GM19238 (cell line): ENCODE measurements around the gene FITM1.

ENCODE experiments used
- DNase-seq: peaks from one replicate; pipeline ENCODE4 v3.0.0; 2011; ENCODE audit warnings: low spot score; ENCODE audit not compliant: insufficient read length

Gene FITM1

GRCh38 chr14:24130380-24130716, at the start of gene FITM1:
Gene FITM1, plus strand, starts transcription at chr14:24130659. Its CDS starts 905 bp downstream, at chr14:24131564.
- no peak for DNase-seq

GRCh38 chr14:24080888-24081738, 49.3 kb upstream of the FITM1 start:
- DNase-seq: peak; percentile 88

- DNase-seq: no peak
Measured at GRCh38 chr14:24081739-24082211, 48.7 kb upstream of the FITM1 start.

- DNase-seq: no peak
Measured at GRCh38 chr14:24082411-24083080, 47.9 kb upstream of the FITM1 start.

- DNase-seq: no peak
Measured at GRCh38 chr14:24083462-24083861, 47.0 kb upstream of the FITM1 start.

- DNase-seq: no peak
Measured at GRCh38 chr14:24084440-24084839, 46.0 kb upstream of the FITM1 start.

GRCh38 chr14:24085215-24085614, 45.2 kb upstream of the FITM1 start:
- no peak for DNase-seq

- DNase-seq: no peak
Measured at GRCh38 chr14:24086193-24086955, 44.1 kb upstream of the FITM1 start.

- no peak for DNase-seq
Measured at GRCh38 chr14:24087004-24087403, 43.5 kb upstream of the FITM1 start.

GRCh38 chr14:24088095-24088494, 42.4 kb upstream of the FITM1 start:
- no peak for DNase-seq

- no peak for DNase-seq
Measured at GRCh38 chr14:24089890-24090289, 40.6 kb upstream of the FITM1 start.

GRCh38 chr14:24092110-24092504, 38.4 kb upstream of the FITM1 start:
- DNase-seq: no peak

- DNase-seq: no peak
Measured at GRCh38 chr14:24092505-24093206, 37.8 kb upstream of the FITM1 start.

- no peak for DNase-seq
Measured at GRCh38 chr14:24093207-24093900, 37.1 kb upstream of the FITM1 start.

- peak; percentile 84 for DNase-seq
Measured at GRCh38 chr14:24093901-24094840, 36.3 kb upstream of the FITM1 start, which contains the start of gene PCK2. Gene PCK2, plus strand, starts transcription at chr14:24094311. Its CDS starts 95 bp downstream, at chr14:24094406.

- no peak for DNase-seq
Measured at GRCh38 chr14:24094841-24095270, 35.6 kb upstream of the FITM1 start.

GRCh38 chr14:24095271-24096068, 35.0 kb upstream of the FITM1 start:
- peak; percentile 92 for DNase-seq

GRCh38 chr14:24096545-24097181, 33.8 kb upstream of the FITM1 start:
- DNase-seq: no peak
